Stimulated activated naive CD8-positive, alpha-beta T cell treated with anti-CD3 and anti-CD28 coated beads, Interleukin-15, Interleukin-2, amounts not matched to agents 100 U/mL and 50 U/mL, for 24 hours (primary cell): ENCODE data around the gene OARD1.

Source experiments
- ATAC-seq: fragments of 150-1000 bp; cut with Tn5 transposase; one replicate; pipeline ENCODE4 v1.10.0; 2021
- DNase-seq: peaks from one replicate; pipeline ENCODE4 v3.0.0; 2021

Gene OARD1

DNA sequence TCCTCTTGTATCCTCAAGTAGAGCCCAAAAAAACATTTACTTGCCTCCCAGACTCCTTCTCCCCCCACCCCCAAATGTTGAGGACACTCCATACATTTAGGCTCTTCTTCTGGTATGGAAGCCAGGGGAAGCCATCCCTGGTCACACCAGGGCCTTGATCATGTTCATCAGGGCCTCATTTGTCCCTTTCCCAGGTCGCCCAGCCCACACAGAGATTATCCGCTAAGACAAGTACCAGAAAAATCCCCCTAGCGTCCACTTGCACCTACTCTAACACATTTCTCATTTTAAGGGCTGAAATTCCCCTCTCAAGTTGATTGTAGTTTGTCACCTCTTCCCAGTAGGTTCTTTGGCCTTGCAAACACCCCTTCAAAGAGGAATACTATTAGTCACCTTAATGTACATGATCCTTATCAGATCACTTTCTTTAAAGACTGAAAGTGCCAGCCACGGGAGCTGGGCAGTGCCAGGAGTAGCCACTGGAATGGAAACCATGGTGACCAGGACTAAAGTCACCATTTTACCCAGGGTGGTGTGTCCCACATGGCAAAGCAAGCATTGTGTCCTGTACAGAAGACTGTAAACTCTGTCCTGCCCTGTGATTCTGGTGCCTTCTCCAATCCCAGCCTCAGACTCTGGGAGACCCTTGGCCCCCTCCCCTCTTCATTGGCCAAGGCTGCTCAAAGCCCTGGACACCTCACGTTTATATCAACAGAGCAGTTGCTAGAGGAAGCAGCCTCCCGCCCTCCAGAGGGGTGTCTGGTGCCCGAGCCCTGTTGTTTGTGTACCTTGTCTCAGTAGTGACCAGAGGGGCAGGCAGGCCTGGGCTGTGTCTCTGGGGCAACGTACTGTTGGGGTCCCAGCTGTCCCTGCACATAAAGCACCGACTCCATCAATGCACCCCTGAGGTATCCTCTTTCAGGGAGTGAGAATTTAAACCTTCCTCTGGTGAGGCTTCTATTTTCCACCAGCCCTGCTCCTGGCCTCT lies 24.1 kb downstream of the OARD1 start:
- no peak for DNase-seq
- ATAC-seq: no peak

DNA sequence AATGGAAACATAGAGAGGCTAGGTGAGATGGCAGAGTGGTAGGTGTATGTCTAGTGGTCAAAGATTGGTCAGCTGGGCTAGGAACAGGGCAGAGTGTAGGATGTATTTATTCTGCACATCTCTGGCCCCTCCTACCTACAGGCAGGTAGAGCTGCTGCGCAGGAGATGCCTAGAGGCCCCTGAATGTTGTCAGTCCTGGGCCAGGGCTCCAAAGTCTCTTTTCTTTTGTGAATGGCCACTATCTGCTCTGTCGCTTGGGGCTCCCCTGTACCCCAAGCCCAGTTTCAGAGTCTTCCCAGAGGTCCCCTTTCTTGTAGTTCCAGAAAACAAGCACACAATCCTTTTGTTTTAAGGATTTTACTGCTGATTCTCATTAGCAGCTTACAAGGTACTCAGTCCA lies 24.9 kb downstream of the OARD1 start:
- ATAC-seq (no peak), DNase-seq (no peak)

DNA sequence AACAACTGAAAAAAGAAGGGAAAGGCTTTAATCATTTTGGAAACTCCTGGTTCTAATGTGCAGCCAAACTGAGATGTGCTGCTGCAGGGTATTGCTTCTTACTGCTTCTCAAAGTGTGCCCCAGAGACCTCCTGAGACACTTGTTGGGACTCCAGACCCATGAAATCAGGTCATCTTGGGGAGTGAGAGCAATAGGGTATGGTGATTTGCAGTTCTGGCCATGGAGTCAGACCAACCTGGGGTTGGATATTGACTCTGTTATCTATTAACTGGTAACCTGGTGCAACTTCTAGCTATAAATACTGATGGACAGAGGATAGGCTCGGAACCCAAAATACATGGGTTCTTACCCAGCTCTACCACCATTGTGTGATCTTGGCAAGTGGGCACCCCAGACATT lies 26.1 kb downstream of the OARD1 start:
- ATAC-seq (no peak), DNase-seq (no peak)

DNA sequence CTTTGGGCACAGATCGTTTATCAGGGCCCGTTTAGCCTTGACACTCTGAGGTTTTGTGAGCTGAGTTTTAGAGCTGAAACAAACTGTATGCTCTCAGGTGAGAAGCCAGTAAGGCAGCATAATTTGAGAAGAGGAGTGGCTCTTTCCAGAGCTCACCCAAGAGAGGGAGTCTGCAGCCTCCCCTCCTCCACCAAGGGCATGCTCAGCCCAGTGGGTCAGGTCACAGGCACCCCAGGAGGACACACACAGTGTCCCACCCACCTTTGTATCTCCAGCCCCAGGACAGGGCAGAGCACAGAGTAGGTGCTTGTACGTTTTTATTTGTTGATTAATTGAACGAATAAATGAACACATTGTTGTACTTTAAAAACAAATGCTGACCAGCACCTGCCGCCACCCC lies 26.5 kb downstream of the OARD1 start:
- DNase-seq (no peak), ATAC-seq (no peak)

DNA sequence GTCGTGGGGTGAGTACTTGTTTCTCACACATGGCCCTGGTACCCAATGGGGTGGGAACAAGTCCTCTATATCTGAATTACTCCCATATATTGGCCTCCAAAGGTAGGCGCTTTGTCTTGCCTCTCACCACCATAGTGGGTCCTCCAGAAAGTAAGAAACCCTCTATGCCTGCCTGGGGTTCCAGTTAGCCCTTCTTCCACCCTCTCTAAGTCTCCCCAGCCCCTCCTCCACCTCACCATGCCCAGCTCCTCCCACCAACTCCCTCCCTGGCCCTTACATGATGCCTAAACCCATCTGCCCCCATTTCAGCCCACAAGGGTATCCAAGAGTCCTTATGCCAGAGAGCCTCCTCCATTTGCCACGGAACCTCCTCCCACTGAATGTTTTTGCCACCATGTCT lies 29.0 kb downstream of the OARD1 start:
- DNase-seq: no peak
- no peak for ATAC-seq

DNA sequence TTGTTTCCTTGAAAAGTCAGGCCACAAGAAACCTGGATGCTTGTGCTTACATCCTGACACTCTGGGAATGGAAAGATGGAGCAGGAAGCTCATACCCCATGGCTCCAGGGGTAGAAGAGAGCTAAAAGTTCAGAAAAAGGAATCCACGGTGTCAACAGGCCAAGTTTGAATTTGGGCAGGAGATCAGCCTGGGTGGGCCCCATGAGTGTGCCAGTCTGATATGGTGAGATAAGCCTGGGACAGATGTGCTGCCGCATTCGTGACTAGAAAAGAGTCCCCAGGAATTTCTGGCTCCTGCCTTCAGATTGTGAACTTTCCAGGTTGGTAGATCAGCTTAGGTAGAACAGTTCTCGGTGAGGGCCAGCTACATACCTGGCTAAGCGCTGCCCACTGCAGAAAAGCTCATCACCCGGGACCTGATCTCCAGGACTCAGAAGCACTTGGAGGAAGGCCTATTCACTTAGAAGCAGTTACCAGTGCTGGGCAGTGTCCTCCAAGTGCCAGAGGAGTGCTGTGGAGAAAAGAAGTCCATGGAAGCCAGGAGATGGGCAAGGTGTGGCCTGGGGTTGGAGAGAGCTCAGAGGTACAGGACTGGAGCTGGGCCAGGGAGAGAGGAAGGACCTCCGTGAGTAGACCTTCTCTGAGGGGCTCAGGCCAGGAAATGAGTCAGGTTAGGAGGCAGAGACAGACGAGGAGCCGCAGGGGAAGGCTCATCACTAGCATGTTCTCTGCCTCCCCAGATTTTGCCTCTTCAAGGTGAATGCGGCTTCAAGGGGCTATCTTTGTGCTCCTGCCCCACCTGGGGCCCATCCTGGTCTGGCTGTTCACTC lies 29.7 kb downstream of the OARD1 start, which contains the start of gene TSPO2:
TSPO2 (plus strand) TSS at position 242 of the 830 bp plus-strand sequence; CDS start at position 761, 519 bp downstream.
- DNase-seq (no peak), ATAC-seq (no peak)

DNA sequence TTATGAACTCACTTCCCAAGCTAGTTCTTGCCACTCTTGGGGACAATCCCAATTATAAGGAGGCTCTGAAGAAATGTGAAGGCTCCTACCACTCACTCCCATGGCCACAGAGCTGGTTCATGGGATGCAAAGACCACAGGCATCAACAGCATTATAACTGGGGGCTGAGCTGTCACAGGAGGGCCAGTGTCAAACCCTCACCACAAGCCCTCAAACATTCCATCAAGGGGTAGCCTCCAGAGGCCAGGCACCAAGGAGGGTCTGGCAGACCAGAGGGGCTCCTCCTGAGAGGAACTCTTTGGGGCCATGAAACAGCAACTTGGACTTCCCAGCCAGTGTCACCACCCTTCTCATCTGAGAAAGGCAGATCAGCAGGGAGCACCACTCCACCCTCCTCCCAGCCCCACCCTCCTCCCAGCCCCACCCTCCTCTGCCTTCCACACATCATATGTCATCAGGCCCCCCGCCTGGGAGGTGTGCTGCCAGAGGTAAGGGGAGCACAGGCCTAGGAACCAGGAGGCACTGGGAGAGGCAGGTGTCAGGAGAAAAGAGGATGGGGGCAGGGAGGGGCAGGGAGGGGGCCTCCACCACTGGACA lies 31.1 kb downstream of the OARD1 start:
- DNase-seq (no peak), ATAC-seq (peak; percentile 17)

DNA sequence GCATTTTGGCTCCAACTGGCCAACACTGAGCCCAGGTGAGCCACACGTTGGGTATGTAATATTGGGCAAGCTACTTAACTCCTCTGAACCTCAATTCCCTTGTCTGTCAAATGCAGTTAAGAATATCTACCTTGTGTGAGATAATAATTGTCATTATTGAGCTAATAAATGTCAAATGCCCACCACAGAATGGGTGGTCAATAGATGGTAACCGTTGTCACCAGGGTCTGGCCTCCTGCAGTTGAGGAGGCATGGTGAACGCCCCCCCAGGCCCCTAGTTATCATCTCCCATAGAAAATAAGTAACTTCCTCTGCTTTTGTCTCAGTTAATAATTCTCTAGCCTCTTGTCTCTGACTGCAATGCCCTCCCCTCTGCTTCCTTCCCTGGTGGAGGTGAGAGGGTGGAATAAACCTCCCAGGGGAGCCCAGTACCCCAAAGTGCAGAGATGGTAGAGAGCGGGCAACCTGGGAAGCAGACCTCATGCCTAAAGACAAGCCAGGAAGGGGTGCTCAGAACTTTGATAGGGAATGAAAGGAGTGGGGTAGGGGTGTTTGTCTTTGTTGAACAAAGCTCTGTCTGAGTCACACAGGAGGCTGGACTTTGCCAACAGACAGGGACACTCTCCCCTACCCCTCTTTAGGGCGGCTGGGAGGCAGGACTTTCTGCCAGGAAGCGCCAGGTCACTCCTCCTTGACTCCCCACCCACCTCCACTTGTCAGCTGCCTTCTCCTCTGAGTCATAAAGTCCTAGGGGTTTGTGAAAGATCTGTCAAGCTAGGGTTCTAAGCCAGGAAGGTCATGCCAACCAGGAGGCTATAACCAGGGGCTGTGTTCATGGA lies 31.8 kb downstream of the OARD1 start:
- DNase-seq (peak; percentile 17), ATAC-seq (peak; percentile 47)

DNA sequence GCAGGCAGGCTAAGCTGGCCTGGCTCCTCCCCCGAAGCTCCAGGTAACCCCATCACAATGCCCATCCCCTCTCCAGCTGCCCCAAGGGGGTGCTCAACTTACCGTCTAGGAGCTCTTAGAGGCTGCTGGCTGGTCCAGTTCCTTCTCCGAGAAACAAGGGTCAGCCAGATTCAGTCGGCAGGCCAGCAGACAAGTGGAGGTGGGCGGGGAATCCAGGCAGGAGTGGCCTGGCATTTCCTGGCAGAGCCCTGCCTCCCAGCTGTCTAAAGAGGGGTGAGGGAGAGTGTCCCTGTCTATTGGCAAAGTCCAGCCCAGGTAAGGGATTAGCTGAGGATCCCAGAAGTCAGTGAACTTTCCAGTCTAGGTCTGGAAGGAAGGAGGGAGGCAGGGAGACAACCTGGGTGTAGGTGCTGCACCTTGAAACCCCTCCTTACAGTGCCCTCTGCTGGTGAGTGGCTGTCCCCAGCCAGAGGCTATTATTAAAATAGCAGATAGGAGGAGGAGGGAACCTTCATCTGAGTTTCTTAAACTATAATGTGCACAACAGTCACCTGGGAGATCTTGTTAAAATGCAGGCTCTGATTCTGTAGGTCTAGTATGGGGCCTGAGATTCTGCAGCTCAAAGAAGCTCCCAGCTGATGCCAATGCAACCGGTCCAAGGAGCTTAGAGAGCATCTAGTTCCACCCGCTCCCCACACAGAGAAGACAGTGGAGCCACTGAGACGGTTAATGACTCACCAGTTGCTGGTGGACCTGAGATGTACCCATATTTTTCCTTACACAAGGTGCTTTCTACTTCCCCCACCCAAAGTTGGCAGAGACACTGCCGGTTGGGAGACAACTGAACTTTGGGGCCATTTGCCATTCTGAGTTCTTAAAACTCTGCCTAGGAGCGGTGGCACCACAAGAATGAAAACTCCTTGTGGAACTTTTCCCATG lies 32.8 kb downstream of the OARD1 start, which contains the start of gene UNC5CL:
UNC5CL (minus strand) TSS at position 162 of the 939 bp plus-strand sequence. CDS start 4,147 bp downstream, outside the sequence.
- DNase-seq: peak; percentile 68
- ATAC-seq: peak; percentile 47

DNA sequence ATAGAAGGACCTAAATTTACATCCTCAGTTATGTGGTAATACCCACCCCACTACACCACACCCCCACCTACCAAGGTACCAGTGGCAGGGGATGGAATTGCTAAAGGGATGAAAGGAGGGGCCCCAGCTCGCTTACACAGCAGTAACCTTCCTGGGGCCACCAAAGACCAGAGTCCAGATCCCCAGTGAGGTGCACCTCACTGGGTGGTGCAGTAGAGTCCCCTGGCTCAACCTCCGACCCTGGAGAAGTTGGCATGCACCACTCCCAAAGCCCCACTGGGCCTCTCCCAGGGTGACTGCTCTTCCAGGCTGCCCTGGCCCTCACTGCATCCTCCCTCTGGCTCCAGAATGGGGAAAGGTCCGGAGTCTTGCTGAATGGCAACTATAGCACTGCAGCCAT lies 34.0 kb downstream of the OARD1 start:
- ATAC-seq: no peak
- DNase-seq: no peak

DNA sequence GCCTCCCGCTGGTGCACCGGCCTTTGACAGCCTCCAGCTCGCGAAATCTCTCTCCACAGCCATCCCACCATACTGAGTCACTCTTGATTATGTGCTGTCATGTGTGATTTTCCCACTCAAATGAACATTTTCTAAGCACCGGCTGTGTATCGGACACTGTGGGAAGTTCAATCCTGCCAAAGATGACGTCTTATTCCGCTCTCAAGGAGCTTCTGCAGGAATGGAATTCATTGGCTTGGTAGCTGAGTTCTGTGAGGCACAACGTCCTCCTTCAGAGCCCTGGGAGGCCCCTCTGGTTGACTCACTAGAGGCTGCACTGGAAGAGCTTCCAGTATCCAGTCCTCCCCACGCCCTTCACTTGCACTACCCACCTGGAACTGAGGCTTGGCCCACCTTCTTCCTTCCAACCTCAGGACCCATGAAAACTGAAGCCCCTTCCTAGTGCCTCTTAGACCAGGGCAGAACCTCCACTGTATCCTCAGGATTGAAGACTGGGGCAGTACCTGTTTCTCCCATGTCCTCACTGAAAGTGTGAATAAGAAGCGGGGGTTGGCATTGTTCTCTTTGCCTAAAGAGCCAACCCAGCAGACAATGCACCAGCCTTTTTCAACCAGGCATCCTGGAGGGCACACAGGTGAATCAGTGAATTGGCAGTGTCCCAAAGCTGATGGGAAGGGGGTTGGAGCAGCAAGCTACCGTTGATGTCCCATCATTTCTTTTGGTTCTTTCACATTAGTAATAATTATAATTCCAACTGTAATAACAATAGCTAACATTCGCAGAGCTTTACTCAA lies 34.9 kb downstream of the OARD1 start:
- DNase-seq: no peak
- ATAC-seq: no peak

DNA sequence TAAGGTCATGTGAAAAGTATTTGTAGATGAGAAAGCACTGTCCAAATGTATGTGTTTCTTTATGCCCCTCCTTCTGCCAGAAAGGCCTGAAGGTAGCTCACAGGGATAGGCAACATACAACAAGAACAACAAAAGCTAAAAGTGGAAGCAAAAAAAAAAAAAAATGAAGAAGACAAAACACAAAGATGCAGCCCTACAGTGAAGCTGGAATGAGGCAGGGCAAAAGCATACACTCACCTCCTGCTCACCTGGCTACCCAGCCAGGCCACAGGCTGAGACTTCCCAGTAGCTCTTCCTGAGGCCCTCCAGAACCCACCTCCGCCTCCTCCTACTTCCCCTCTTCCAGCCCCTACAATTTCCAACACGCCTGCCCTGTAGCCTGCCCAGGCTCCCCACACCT lies 35.6 kb downstream of the OARD1 start:
- no peak for DNase-seq

DNA sequence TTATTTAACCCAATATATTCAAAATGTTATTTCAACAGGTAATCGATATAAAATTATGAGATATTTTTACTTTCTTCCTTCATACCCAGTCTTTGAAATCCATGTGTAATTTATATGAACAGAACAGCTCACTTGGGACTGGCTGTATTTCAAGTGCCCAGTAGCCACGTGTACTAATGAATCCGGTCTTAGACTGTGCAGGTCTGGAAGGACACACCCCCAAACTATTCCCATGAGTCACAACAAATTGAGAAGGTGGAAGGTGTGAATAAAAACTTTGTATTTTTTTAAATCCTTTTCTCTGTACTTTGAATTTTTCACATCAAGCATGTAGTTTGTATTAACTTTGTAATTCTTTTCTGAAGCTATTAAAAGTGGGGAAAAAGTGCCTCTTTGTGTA lies 36.0 kb downstream of the OARD1 start:
- no peak for DNase-seq
- no peak for ATAC-seq

More for the DNA sequence above, 35.6 kb downstream of the OARD1 start:
- no peak for ATAC-seq

DNA sequence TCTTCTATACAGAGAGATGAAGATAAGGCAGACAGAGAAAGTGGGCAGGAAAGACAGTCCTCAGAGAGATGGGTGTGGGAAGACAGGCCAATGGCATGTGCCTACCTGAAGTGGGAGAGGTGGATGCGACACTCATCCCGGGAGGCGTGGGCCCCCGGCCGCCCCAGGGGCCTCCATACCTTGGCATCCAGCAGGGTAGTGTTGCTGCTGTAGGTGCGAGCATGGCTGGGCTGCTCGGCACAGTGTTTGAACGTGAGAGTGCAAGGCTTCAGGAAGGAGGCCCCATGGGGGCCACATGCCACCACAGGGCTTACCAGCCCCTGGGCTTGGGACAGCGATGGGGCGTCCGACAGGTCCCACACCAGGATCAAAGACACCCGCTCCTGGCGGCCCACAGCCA lies 38.4 kb downstream of the OARD1 start:
- ATAC-seq: no peak
- no peak for DNase-seq

DNA sequence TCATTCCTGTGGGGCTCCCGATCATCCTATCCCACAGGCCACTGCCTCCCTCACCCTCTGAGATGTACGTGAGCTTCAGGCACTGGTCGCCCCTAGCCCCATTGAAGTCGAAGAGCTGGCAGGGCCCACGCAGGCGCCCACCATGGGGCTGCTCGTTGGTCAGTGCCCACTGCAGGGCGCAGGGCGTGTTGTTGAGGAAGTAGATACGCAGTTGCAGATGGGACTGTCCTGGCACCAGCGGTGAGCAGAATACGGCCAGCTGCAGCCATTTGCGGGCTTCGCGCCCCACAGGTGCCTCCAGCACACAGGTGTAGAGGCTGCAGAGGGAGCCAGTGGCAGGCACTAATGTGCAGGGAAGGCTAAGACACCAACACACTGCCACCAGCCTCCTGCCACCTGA lies 39.3 kb downstream of the OARD1 start:
- no peak for DNase-seq
- ATAC-seq: no peak

DNA sequence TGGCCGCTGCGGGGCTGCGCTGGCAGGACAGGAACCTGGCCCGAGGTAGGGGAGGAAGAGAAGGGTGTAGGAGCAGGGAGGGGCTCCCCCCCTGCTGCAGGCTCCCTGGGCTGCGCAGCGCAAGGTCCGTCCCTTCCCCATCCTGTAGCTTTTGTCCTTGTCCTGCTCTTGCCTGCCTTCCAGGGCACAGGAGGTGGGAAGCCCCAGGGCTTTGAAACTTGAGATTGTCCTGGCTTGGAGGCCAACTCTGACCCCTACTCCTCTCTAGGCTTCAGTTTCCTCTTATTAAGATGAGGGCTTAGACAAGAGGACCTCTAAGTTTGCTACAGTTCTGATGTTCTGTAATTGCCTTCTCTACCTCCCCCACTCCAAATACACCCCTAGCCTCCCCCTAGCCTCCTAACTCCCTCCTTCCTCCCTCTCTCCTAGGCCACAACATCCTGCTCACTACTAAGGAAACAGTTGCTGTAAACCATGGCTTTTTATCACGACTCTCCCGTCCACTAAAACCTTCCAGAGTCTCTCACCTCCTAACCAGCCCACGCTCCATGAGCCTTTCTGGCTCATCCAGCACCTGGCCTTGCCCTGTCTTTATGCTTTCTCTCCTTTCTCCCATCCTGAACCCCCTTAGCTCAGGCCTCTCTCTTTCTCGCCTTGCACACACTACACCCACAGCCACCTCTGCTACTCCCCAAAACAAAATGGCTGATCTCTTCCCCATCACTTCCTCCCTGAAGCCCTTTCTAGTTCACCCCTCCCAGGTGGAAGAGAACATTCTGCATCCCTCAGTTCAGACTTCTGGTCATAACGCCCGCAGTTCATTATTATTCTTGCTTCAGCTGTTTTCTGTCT lies 43.4 kb downstream of the OARD1 start:
- no peak for DNase-seq
- peak; percentile 31 for ATAC-seq

DNA sequence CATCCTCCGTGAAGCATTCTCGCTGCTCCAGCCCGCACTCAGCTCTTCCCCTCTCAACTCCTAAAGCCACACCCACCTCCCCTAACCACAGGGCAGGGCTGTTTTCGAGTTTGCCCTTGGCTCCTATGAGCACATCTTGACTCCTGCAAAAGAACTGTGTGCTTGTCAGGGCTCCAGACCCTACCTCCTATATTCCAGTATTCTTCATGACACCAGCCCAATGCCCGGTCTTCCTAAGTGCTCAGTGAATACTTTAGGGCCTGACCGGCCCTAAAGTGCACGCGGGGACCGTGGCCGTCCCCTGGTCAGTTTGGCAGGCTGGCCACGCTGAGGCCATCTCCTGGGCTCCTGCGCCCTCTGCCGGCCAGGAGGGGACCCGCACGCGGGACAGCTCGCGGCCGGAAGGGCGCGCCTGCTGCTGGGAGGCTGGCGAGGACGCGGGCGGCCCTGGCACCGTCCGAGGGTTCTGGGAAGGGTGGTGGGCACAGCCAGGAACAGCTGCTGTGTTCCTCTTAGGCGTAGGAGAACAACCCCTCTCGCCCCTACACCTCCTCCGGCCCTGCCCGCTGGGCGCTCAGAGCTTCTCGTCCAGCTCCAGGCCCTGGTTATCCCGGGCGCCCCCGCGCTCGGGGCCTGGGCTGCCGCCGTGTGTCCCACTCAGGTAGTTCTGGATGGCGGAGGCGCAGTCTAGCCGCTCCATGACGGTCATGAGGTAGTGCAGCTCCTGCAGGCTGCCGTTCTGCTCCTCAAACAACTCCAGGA lies 44.2 kb downstream of the OARD1 start:
- peak; percentile 90 for DNase-seq

DNA sequence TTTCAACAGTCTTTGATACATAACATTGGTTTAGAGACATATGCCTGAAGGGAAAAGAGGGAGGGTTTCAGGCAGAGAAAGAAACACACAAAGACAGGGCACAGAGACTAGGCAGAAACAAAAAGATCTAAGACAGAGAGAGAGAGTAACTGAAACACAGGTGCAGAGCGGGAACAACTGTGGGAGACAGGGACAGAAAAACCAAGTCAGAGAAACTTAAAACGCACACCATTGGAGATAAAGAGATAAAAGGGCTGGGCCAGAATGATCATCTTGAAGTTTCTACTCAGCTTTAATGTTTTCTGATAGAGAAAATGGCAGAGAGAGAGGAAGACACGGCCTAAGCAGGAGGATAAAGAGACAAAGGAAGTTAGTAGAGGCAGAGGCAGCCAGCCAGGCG lies 44.9 kb downstream of the OARD1 start:
- DNase-seq (no peak), ATAC-seq (no peak)

More for the DNA sequence above, 44.2 kb downstream of the OARD1 start:
- peak; percentile 90 for ATAC-seq
